Transverse colon (tissue), 4 donors: ENCODE data around the gene RALGAPA2. TPM values are rescaled to one million over a fixed set of nuclear protein-coding genes. Genes with fewer than 3 reads are reported as not detected.

ENCODE experiments used
- DNase-seq: peaks from one replicate; pipeline ENCODE4 v3.0.0-alpha.2; 2019
- H3K27ac ChIP-seq, 4 donors: fragments of 200-600 bp; sonication (generic); 2 replicates each; pipeline ENCODE4 v1.5.1; 2016 to 2018; ENCODE audit warnings: inconsistent platforms in 4 of 4
- H3K27me3 ChIP-seq: fragments of 200-600 bp; sonication (generic); 2 replicates; pipeline ENCODE4 v1.5.1; 2017; ENCODE audit warnings: inconsistent platforms
- H3K36me3 ChIP-seq, 4 donors: fragments of 200-600 bp; sonication (generic); 2 replicates each; pipeline ENCODE4 v1.5.1; 2017 to 2019; ENCODE audit warnings: inconsistent platforms in 4 of 4
- H3K4me1 ChIP-seq, 4 donors: fragments of 200-600 bp; sonication (generic); 2 replicates each; pipeline ENCODE4 v1.5.1; 2017 to 2020; ENCODE audit warnings: inconsistent platforms in 4 of 4
- H3K4me3 ChIP-seq, 4 donors: fragments of 200-600 bp; sonication (generic); 1 replicate in 1 of 4; 2 replicates in 3 of 4; pipeline versions ENCODE4 v1.5.1 to v1.6.1; 2017 to 2019; ENCODE audit warnings: inconsistent platforms in 4 of 4
- H3K9me3 ChIP-seq, 2 donors: fragments of 200-600 bp; sonication (generic); 2 replicates each; pipeline ENCODE4 v1.5.1; 2017 to 2019; ENCODE audit warnings: inconsistent platforms in 2 of 2
- EP300 ChIP-seq: sonication (generic); formaldehyde crosslinking; IDR thresholded peaks from one replicate; pipeline ENCODE4 v1.6.1; 2017; ENCODE audit warnings: antibody characterized with exemption, low read depth
- POLR2A ChIP-seq: fragments of 450-650 bp; IDR thresholded peaks from one replicate; pipeline ENCODE4 v1.6.1; 2016; ENCODE audit warnings: antibody characterized with exemption, mild to moderate bottlenecking, moderate library complexity
- POLR2AphosphoS5 ChIP-seq, 3 donors: sonication (generic); formaldehyde crosslinking; IDR thresholded peaks; one replicate each; pipeline ENCODE4 v1.6.1; 2016; ENCODE audit warnings: antibody characterized with exemption in 3 of 3
- WGBS, 2 donors: methylation state at CpG; one replicate each; pipeline ENCODE4 v1.1.5; 2018; ENCODE audit warnings: low coverage in 1 of 2; 5-methylcytosine and 5-hydroxymethylcytosine counted together
- in situ Hi-C, 4 donors: fragments of 200-750 bp; cut with MboI; loops; one replicate each; pipeline versions ENCODE4 v1.15.0 to v1.15.1; 2017; ENCODE audit warnings: low sequenced_read_pairs in 3 of 4, low pct_ligation_motif_present in 1 of 4, low pct_unique_long_range_greater_than_20kb in 1 of 4
- intact Hi-C: fragments of 100-400 bp; cut with DNase I; formaldehyde crosslinking; loops from one replicate; pipeline ENCODE4 v1.15.1; 2023; ENCODE audit warnings: low total_unique reads
- total RNA-seq, 4 donors: library from RNA; depleted of rRNA; stranded (reverse); fragments of >200 nt; gene quantifications; one replicate each; pipeline ENCODE4 v1.1.0, GENCODE V29; 2016
- TF ChIP-seq, protein P1 (sequence below), 5 experiments: fragments of 200-600 bp in 3 of 5; fragments of 450-650 bp in 2 of 5; sonication (generic) in 3 of 5; IDR thresholded peaks; 1 replicate in 2 of 5; 2 replicates in 3 of 5; pipeline ENCODE4 v1.5.1; 2016 to 2017; ENCODE audit warnings: antibody characterized with exemption in 5 of 5, inconsistent platforms in 3 of 5, mild to moderate bottlenecking in 2 of 5, moderate library complexity in 1 of 5

RALGAPA2 gene
- total RNA-seq, 4 donors from 2014 or later: 29.5 to 84.0 (median 66.5) TPM

DNA sequence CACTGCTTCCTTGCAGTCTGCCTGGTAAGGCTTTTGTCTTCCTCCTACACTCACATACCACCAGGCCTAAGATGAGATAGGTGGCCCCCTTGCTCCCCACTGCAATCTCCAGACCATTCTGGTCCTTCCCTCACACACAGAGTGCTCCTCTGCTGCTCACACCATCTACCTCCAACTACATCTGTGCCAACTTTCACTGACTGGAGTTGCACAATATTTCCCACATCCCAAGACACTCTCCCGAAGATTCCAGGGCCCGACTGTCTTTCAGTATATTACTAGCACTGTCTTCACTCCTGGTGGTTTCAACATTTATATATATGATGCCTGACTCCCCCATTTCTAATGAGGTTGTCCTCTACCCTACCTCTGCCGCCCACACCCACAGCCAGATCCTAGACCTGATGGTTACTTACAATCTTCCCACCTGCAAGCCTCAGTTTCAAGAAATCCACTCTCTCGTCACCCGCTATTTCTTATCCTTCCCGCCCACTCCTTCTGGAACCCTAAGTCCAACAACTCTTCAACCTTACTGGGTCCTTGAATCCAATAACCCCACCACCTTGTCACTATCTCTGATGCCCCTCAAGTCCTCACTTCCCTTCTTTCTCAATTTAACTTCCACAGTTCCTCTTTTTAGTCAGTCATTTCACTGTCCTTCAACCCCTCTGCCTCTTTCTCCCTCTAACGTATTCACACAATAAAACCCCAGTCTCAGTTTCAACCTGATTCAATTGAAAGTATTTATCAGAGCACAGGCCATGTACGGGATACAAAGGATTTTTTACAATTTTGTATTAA lies 21.6 kb downstream of the RALGAPA2 start:
- intact Hi-C loops: loop anchor here (10.0 kb wide), 1 partner anchor 86 kb away; no protein-coding TSS in a partner anchor
- H3K4me3 ChIP-seq: no peak overlapping the region
- 81 to 84% methylated on average over 6 to 8 of the region's 8 CpGs for WGBS, 2 donors
- no peaks in the 10 kb centered on the region for H3K9me3 ChIP-seq
- no peak for DNase-seq
- TF ChIP-seq POLR2AphosphoS5 (IDR thresholded peaks at IDR 0.05): no peak
- TF ChIP-seq, protein P1, sequence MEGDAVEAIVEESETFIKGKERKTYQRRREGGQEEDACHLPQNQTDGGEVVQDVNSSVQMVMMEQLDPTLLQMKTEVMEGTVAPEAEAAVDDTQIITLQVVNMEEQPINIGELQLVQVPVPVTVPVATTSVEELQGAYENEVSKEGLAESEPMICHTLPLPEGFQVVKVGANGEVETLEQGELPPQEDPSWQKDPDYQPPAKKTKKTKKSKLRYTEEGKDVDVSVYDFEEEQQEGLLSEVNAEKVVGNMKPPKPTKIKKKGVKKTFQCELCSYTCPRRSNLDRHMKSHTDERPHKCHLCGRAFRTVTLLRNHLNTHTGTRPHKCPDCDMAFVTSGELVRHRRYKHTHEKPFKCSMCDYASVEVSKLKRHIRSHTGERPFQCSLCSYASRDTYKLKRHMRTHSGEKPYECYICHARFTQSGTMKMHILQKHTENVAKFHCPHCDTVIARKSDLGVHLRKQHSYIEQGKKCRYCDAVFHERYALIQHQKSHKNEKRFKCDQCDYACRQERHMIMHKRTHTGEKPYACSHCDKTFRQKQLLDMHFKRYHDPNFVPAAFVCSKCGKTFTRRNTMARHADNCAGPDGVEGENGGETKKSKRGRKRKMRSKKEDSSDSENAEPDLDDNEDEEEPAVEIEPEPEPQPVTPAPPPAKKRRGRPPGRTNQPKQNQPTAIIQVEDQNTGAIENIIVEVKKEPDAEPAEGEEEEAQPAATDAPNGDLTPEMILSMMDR (IDR thresholded peaks at IDR 0.05): no peak
- TF ChIP-seq POLR2A: no peak
- TF ChIP-seq EP300: no peak
- H3K27me3 ChIP-seq: no peaks in the 10 kb centered on the region
- no peaks in the 10 kb centered on the region for H3K36me3 ChIP-seq
- in situ Hi-C loops: no loop called here
- no peak overlapping the region for H3K27ac ChIP-seq
- peaks cover 0 to 5% (median 0%) of the 10 kb centered on the region in 4 donors for H3K4me1 ChIP-seq

DNA sequence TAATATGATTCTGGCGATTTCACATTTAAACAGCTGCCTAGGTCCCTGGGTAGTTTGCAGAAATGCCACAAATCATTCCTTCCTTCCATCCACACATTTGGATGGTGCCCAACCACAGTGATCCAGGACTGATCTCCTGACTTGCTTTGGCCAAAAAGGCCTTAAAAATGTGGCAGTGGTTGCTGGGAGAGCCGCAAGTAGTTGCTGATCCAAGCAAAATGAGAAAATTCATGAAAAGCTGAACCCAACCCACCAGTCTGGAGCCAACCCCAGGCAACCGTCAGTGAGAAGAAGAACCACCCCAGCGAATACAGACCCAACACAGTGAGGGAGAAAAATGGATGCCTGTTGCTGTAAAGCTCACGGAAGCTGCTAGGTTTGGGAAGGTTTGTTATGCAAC lies 25.1 kb downstream of the RALGAPA2 start:
- TF ChIP-seq EP300 (no peak), POLR2AphosphoS5 (IDR thresholded peaks at IDR 0.05) (no peak), POLR2A (no peak)
- TF ChIP-seq, protein P1 (IDR thresholded peaks at IDR 0.05): no peak
- in situ Hi-C loops (no loop called here), intact Hi-C loops (no loop called here)
- Histone ChIP-seq H3K36me3 (no peaks in the 10 kb centered on the region), H3K27me3 (no peaks in the 10 kb centered on the region), H3K4me3 (no peak overlapping the region), H3K4me1 (peaks cover 0 to 10% (median 0%) of the 10 kb centered on the region in 4 donors), H3K27ac (no peak overlapping the region), H3K9me3 (no peaks in the 10 kb centered on the region)
- DNase-seq: no peak
- 92 to 94% methylated on average over 5 of the region's 5 CpGs for WGBS, 2 donors

DNA sequence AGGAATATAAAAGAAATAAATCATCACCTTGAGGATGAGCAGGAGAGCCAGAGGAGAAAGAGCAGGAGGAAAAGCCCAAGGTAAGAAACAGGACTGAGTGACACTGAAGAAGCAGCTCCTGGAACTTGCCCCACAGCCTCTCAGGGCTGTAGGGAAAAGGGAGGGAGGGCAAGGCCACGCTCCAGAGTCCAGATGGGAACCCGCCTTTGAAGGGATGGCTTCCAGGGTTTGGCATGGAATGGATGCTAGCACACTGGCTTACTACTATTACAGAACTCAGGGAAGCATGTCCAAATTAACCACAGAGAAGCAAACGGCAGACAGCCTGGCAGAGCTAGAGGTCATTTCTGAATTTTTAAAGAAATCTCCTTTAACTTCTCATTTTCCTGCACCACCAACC lies 26.8 kb downstream of the RALGAPA2 start:
- 64 to 86% methylated on average over 3 of the region's 3 CpGs for WGBS, 2 donors

More for the DNA sequence above, 26.8 kb downstream of the RALGAPA2 start:
- DNase-seq: no peak
- Histone ChIP-seq H3K27me3 (no peaks in the 10 kb centered on the region), H3K4me1 (peaks cover 0 to 5% (median 0%) of the 10 kb centered on the region in 4 donors), H3K27ac (no peak overlapping the region), H3K36me3 (no peaks in the 10 kb centered on the region), H3K4me3 (no peak overlapping the region), H3K9me3 (no peaks in the 10 kb centered on the region)
- intact Hi-C loops (no loop called here), in situ Hi-C loops (no loop called here)
- TF ChIP-seq POLR2A (no peak), POLR2AphosphoS5 (IDR thresholded peaks at IDR 0.05) (no peak), EP300 (no peak)
- TF ChIP-seq, protein P1 (IDR thresholded peaks at IDR 0.05): no peak
